Vagina (tissue), 2 donors: Measurements from ENCODE around the gene PARD6B.

Experiments
- CTCF ChIP-seq, 3 experiments: fragments of 450-650 bp in 2 of 3; fragments of 200-600 bp in 1 of 3; sonication (generic) in 1 of 3; IDR thresholded peaks; one replicate each; pipeline ENCODE4 v1.5.1; 2017 to 2019; ENCODE audit warnings: antibody characterized with exemption in 3 of 3, mild to moderate bottlenecking in 2 of 3, moderate library complexity in 2 of 3
- POLR2AphosphoS5 ChIP-seq, 2 donors: sonication (generic); formaldehyde crosslinking; IDR thresholded peaks; one replicate each; pipeline ENCODE4 v1.9.0; 2017; ENCODE audit warnings: antibody characterized with exemption in 2 of 2, mild to moderate bottlenecking in 2 of 2, low read depth in 1 of 2; ENCODE audit not compliant: insufficient read depth in 1 of 2

- TF ChIP-seq CTCF (IDR thresholded peaks at IDR 0.05): no peak
- TF ChIP-seq POLR2AphosphoS5 (IDR thresholded peaks at IDR 0.05; ENCODE audit: insufficient read depth in 1 of 2, low read depth in 1 of 2): no peak
Measured at GRCh38 chr20:50717312-50717711, 14.1 kb upstream of the PARD6B start.
